MCF 10A (cell line): ENCODE data around the gene PRR22. TPM values are rescaled to one million over a fixed set of nuclear protein-coding genes. Genes with fewer than 3 reads are reported as not detected.

Experiments
- BruUV-seq: library from RNA; stranded (reverse); fragments of 400-500 nt; replicated peaks from 2 replicates; lab custom pipeline; 2021; lab: Mats Ljungman, UMichigan
- CTCF ChIA-PET: fragments of 300-600 bp; sonication (Branson Sonifier 250); formaldehyde crosslinking; extraction: SDS; loops from one replicate; lab custom pipeline; 2021; ENCODE audit warnings: antibody characterized with exemption, inconsistent platforms; lab: Yijun Ruan, JAX
- POLR2A ChIA-PET: fragments of 300-600, 350-650 bp; sonication (Branson Sonifier 250); formaldehyde crosslinking; extraction: SDS; loops from one replicate; lab custom pipeline; 2020; ENCODE audit warnings: antibody characterized with exemption, inconsistent platforms; lab: Yijun Ruan, JAX
- DNase-seq: peaks from one replicate; pipeline ENCODE4 v3.0.0-alpha.2; 2018; ENCODE audit not compliant: unreplicated experiment
- H3K27ac Mint-ChIP-seq: one replicate; pipeline ENCODE4 v1.8.0; 2022; ENCODE audit warnings: mild to moderate bottlenecking, low read depth, mixed read lengths; ENCODE audit not compliant: unreplicated experiment
- H3K27me3 Mint-ChIP-seq: one replicate; pipeline ENCODE4 v1.8.0; 2022; ENCODE audit warnings: mixed read lengths; ENCODE audit not compliant: insufficient read depth, unreplicated experiment
- H3K36me3 Mint-ChIP-seq: one replicate; pipeline ENCODE4 v1.8.0; 2022; ENCODE audit warnings: mild to moderate bottlenecking, moderate library complexity, mixed read lengths; ENCODE audit not compliant: insufficient read depth, unreplicated experiment
- H3K4me1 Mint-ChIP-seq: one replicate; pipeline ENCODE4 v1.8.0; 2022; ENCODE audit warnings: mixed read lengths; ENCODE audit not compliant: insufficient read depth, unreplicated experiment
- H3K4me3 Mint-ChIP-seq: one replicate; pipeline ENCODE4 v1.8.0; 2022; ENCODE audit warnings: mild to moderate bottlenecking, moderate library complexity, mixed read lengths; ENCODE audit not compliant: unreplicated experiment
- H3K9me3 Mint-ChIP-seq: one replicate; pipeline ENCODE4 v1.8.0; 2022; ENCODE audit warnings: mixed read lengths; ENCODE audit not compliant: unreplicated experiment
- intact Hi-C: fragments of 100-400 bp; cut with micrococcal nuclease; formaldehyde crosslinking; loops from 2 replicates; pipeline ENCODE4 v1.14.1; 2022
- total RNA-seq: library from RNA; stranded (reverse); gene quantifications from 2 replicates; pipeline ENCODE4 v1.2.3, GENCODE V29; 2022
- TF ChIP-seq, protein P1 (sequence below): fragments of 200-600 bp; IDR thresholded peaks from one replicate; pipeline ENCODE4 v1.8.0; 2022; ENCODE audit warnings: antibody characterized with exemption, mild to moderate bottlenecking; ENCODE audit not compliant: unreplicated experiment

Gene PRR22
- total RNA-seq, 1 experiment from 2014 or later: 9.4 TPM

GRCh38 chr19:5767949-5768348 is 16.6 kb downstream of the PRR22 start:
- H3K36me3 Mint-ChIP-seq: no peaks in the 10 kb centered on the region
- TF ChIP-seq, protein P1, sequence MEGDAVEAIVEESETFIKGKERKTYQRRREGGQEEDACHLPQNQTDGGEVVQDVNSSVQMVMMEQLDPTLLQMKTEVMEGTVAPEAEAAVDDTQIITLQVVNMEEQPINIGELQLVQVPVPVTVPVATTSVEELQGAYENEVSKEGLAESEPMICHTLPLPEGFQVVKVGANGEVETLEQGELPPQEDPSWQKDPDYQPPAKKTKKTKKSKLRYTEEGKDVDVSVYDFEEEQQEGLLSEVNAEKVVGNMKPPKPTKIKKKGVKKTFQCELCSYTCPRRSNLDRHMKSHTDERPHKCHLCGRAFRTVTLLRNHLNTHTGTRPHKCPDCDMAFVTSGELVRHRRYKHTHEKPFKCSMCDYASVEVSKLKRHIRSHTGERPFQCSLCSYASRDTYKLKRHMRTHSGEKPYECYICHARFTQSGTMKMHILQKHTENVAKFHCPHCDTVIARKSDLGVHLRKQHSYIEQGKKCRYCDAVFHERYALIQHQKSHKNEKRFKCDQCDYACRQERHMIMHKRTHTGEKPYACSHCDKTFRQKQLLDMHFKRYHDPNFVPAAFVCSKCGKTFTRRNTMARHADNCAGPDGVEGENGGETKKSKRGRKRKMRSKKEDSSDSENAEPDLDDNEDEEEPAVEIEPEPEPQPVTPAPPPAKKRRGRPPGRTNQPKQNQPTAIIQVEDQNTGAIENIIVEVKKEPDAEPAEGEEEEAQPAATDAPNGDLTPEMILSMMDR: no peak
- H3K4me3 Mint-ChIP-seq: no peak overlapping the region
- intact Hi-C loops: no loop called here
- BruUV-seq: no TSS peak
- H3K27ac Mint-ChIP-seq: no peak overlapping the region
- POLR2A ChIA-PET: interaction anchor here (0.6 to 1.6 kb wide), 2 partner anchors 30 to 48 kb away, joined by 3 read pairs; partner anchors contain the start of gene CATSPERD
- peaks cover 4% of the 10 kb centered on the region for H3K4me1 Mint-ChIP-seq
- peaks cover 2% of the 10 kb centered on the region for H3K9me3 Mint-ChIP-seq
- CTCF ChIA-PET: interaction anchor here (1.0 kb wide), 1 partner anchor 37 kb away, joined by 3 read pairs; the partner anchor contains the start of gene NRTN
- DNase-seq: no peak
- peaks cover 4% of the 10 kb centered on the region for H3K27me3 Mint-ChIP-seq

DNA sequence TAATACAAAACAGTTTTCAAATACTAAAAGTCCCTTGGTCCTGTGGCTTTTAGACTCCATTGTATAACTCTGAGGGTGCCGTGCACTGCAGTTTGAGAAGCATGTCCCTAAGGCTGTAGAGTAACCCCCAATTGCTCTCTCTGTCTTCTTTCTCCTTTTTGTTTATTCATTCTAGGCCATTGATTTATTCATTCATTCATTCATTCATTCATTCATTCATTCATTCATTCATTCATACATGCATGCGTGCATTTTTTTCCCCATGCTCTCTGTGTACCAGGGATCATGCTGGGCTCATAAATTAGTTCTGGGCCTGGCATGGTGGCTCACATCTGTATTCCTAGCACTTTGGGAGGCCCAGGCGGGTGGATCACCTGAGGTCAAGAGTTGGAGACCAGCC is 19.3 kb downstream of the PRR22 start:
- no TSS peak for BruUV-seq
- ChIA-PET CTCF (no interaction called here), POLR2A (no interaction called here)
- TF ChIP-seq, protein P1: no peak
- intact Hi-C loops: no loop called here
- Mint-ChIP-seq H3K27me3 (peaks cover 28% of the 10 kb centered on the region), H3K36me3 (no peaks in the 10 kb centered on the region), H3K4me3 (no peak overlapping the region), H3K27ac (no peak overlapping the region), H3K9me3 (peaks cover 11% of the 10 kb centered on the region), H3K4me1 (peaks cover 4% of the 10 kb centered on the region)
- DNase-seq: no peak

- Mint-ChIP-seq H3K4me1 (no peaks in the 10 kb centered on the region), H3K9me3 (peaks cover 11% of the 10 kb centered on the region), H3K4me3 (no peak overlapping the region), H3K36me3 (no peaks in the 10 kb centered on the region), H3K27ac (no peak overlapping the region), H3K27me3 (peaks cover 28% of the 10 kb centered on the region)
- BruUV-seq: no TSS peak
- intact Hi-C loops: no loop called here
- ChIA-PET POLR2A (no interaction called here), CTCF (no interaction called here)
- TF ChIP-seq, protein P1: no peak
- no peak for DNase-seq
These were observed 21.8 kb downstream of the PRR22 start for GRCh38 chr19:5762608-5763217.

DNA sequence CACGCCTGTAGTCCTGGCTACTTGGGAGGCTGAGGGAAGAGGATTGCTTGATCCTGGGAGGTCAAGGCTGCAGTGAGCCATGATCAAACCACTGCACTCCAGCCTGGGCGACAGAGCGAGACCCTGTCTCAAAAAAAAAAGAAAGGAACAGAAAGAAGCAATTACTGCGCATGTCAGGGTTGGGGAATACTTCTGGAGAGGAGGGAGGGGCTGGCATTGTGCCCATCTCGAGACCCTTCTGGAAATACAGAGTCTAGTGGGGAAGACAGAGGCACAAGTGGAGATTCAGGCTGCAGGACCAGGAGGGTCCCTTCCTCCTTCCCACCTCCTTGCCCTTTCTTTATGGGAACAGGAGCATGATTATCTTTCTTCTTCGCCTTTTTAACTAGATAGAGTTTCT is 30.8 kb downstream of the PRR22 start:
- CTCF ChIA-PET: interaction anchor here (0.6 to 0.7 kb wide), 3 partner anchors 64 to 376 kb away, joined by 3 to 4 read pairs (median 3); no protein-coding TSS in a partner anchor
- no peaks in the 10 kb centered on the region for H3K27me3 Mint-ChIP-seq
- no peaks in the 10 kb centered on the region for H3K36me3 Mint-ChIP-seq
- no peaks in the 10 kb centered on the region for H3K4me1 Mint-ChIP-seq
- DNase-seq: no peak
- no peak overlapping the region for H3K27ac Mint-ChIP-seq
- intact Hi-C loops: no loop called here
- TF ChIP-seq, protein P1: no peak
- no peak overlapping the region for H3K4me3 Mint-ChIP-seq
- no peaks in the 10 kb centered on the region for H3K9me3 Mint-ChIP-seq
- no TSS peak for BruUV-seq
- POLR2A ChIA-PET: interaction anchor here (1.3 kb wide), 1 partner anchor 33 kb away, joined by 3 read pairs; the partner anchor contains the start of genes CATSPERD and LONP1
